ENCODE measurements around the gene KIAA1755. TPM values are rescaled to one million over a fixed set of nuclear protein-coding genes. Genes with fewer than 3 reads are reported as not detected.

The KIAA1755 gene, protein sequence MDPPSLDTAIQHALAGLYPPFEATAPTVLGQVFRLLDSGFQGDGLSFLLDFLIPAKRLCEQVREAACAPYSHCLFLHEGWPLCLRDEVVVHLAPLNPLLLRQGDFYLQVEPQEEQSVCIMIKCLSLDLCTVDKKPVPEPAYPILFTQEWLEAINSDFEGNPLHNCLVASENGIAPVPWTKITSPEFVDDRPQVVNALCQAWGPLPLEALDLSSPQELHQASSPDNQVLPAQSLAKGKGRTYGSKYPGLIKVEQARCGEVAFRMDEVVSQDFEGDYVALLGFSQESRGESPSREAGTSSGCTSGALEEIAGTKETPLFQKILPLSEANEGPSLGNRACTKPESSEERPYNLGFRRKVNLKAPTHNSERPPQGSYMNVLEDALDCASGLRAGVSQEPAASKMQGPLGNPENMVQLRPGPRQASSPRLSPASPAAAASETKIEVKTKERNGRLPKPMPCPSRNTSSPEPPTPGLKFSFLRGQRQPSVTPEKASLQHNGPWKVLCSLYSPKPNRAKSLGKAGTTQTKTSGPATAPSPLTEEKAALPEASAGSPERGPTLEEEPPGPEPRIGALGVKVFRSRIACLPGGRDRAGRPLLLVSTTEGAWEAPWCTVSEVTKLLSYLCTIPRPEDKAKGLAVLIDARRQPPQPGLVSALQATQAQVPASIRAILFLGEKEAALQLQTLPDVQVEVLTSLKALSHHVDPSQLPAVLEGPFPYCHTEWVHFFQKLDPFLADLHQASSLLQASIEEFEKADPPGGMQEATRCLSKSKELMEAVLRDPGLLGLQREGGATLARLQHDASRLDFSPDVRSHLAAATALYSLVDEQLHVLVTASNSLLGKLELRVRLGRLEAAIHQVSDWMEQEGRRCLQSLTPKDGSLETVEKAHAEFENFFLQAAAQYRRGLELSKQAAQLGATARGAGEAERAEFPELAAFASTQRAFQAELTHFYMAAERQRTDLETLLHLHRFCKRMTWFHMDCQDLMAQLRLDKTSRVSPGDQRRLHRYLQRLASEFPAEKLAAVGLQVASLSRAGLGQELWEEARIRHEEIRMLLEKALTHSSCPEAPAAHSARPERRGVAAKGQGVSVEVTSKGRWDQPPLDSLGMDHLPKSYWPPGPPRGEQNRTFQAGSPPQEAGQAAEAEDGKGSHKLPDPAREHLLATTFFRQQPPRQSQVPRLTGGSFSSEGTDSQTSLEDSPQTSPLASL
- total RNA-seq (not detected in 2 replicates), polyA plus RNA-seq (not detected in 2 replicates), polyA minus RNA-seq (not detected in 2 replicates)
- total RNA-seq (2013), result 0.05 TPM

DNA sequence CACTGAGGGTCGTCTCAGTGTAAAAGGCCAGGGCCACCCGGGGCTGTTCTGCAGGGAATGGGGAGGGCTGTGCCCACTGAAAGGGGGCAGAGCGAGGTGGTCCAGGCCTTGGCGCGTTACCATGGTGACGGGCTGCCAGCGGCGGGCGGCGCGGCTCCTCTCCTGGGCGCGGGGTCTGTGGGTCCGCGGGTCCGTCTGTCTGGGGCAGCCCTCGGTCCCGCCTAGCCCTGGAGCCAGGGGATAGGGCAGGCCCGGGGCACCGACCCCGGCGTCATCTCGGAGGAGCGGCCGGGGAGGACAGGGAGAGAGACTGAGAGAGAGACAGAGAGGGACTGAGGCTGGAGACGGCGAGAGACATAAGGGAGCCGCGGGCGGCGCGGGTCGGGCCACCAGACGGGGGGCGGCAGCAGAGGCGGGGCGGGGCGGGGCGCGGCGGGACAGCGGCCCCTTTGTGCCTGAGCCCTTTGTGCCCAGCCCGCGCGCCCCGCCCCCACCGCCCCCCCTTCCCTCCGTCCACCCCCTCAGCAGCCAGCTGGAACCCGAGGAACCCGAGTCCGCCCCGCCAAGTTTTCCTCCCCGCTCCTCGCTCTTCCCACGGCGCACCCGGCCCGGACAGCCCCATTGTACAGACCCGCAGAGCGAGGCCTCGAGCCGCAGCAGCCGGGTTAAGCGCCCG is at the start of gene KIAA1755:
TSS of gene KIAA1755 (minus strand) at position 358 of the 676 bp plus-strand sequence. CDS start at position 123, 235 bp downstream.
- intact Hi-C loops (cut with micrococcal nuclease), result no loop called here
- no peak within 1 kb of the TSS for H3K4me2 ChIP-seq (replicated peaks; ENCODE audit: low read depth, low read length, poor library complexity, severe bottlenecking)
- H3K79me2 ChIP-seq (ENCODE audit: control insufficient read depth, insufficient read depth, low read length), result no peaks in the 10 kb centered on the region
- 13% methylated on average over 40 of the region's 65 CpGs for WGBS (ENCODE audit: insufficient coverage)
- peaks cover 0 to 5% (median 0%) of the 10 kb centered on the region in 3 donors for H3K9me3 ChIP-seq (ENCODE audit: control extremely low read depth in 1 of 3, control insufficient read depth in 2 of 3, insufficient read depth in 1 of 3, low read length in 2 of 3)
- Mint-ChIP-seq H3K4me3 (no peak within 1 kb of the TSS), H3K9me3 (ENCODE audit: insufficient read depth) (no peaks in the 10 kb centered on the region), H3K27me3 (peaks cover 65% of the 10 kb centered on the region), H3K27ac (no peak within 1 kb of the TSS), H3K4me1 (peaks cover 5% of the 10 kb centered on the region)
- POLR2A ChIA-PET, result no interaction called here
- no peak within 1 kb of the TSS for H3K9ac ChIP-seq (ENCODE audit: low read length)
- H3K27me3 ChIP-seq (replicated peaks in 1 of 4; ENCODE audit: control extremely low read depth in 1 of 4, control insufficient read depth in 3 of 4, insufficient read depth in 4 of 4, low read length in 3 of 4), result peaks cover 0 to 34% (median 19%) of the 10 kb centered on the region in 4 experiments
- no peaks in the 10 kb centered on the region for H3K36me3 ChIP-seq (replicated peaks in 1 of 2; ENCODE audit: control extremely low read depth in 1 of 2, control insufficient read depth in 1 of 2, extremely low read depth in 1 of 2, insufficient read depth in 2 of 2, low read length in 1 of 2)
- CTCF ChIA-PET, result no interaction called here
- H3K4me1 ChIP-seq (ENCODE audit: control insufficient read depth in 2 of 2, insufficient read depth in 2 of 2, low read length in 2 of 2), result no peaks in the 10 kb centered on the region
- no peak for ATAC-seq (ENCODE audit: low read depth)
- no peak for DNase-seq
- H3K27ac ChIP-seq (ENCODE audit: low read length in 2 of 2), result no peak within 1 kb of the TSS
- H2AFZ ChIP-seq (ENCODE audit: insufficient read depth, low read depth, low read length, poor library complexity, severe bottlenecking), result no peak within 1 kb of the TSS
- TF ChIP-seq, protein P1, sequence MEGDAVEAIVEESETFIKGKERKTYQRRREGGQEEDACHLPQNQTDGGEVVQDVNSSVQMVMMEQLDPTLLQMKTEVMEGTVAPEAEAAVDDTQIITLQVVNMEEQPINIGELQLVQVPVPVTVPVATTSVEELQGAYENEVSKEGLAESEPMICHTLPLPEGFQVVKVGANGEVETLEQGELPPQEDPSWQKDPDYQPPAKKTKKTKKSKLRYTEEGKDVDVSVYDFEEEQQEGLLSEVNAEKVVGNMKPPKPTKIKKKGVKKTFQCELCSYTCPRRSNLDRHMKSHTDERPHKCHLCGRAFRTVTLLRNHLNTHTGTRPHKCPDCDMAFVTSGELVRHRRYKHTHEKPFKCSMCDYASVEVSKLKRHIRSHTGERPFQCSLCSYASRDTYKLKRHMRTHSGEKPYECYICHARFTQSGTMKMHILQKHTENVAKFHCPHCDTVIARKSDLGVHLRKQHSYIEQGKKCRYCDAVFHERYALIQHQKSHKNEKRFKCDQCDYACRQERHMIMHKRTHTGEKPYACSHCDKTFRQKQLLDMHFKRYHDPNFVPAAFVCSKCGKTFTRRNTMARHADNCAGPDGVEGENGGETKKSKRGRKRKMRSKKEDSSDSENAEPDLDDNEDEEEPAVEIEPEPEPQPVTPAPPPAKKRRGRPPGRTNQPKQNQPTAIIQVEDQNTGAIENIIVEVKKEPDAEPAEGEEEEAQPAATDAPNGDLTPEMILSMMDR (IDR thresholded peaks at IDR 0.05), result no peak
- H3K4me3 ChIP-seq (ENCODE audit: control extremely low read depth in 1 of 5, extremely low read depth in 1 of 5, insufficient read depth in 1 of 5, low read depth in 2 of 5, low read length in 4 of 5), result no peak within 1 kb of the TSS
- no peaks in the 10 kb centered on the region for H4K20me1 ChIP-seq (ENCODE audit: control insufficient read depth, insufficient read depth, low read length, poor library complexity, severe bottlenecking)
